ENCODE data around the gene FOXJ2.
A peak's percentile ranks its signal among the peaks of the same experiment; 100 is the strongest.
"Not testable (repeated sequence)": the region's sequence is repeated elsewhere in the genome, so short reads cannot be mapped to it uniquely, and the experiment has no call there.

Gene FOXJ2

GRCh38 chr12:8081251-8081920 lies 48.9 kb downstream of the FOXJ2 start:
- H3K4me3 ChIP-seq, result peak overlapping the region; percentile 89
- peak overlapping the region; percentile 94 for H3K27ac ChIP-seq
- no peak for DNase-seq (ENCODE audit: low read depth, low spot score)
- peak overlapping the region; percentile 92 for H3K9ac ChIP-seq (ENCODE audit: insufficient read length)
- H3K9me3 ChIP-seq (ENCODE audit: low read depth, low read length), result no peaks in the 10 kb centered on the region
- TF ChIP-seq POLR2AphosphoS5 (IDR thresholded peaks at IDR 0.05; ENCODE audit: borderline replicate concordance, low read depth, low read length), result no peak
- TF ChIP-seq EZH2 (IDR thresholded peaks at IDR 0.05), result no peak
- TF ChIP-seq FOXP2 (optimal IDR thresholded peaks at IDR 0.05; ENCODE audit: control extremely low read depth, extremely low read length, insufficient read depth), result no peak
- H3K36me3 ChIP-seq (ENCODE audit: insufficient read depth, low read length), result 0 out of 2 replicates have a peak, but pooled peaks cover 6% of the 10 kb centered on the region

- TF ChIP-seq POLR2AphosphoS5 (IDR thresholded peaks at IDR 0.05; ENCODE audit: borderline replicate concordance, low read depth, low read length), result no peak
- no peak for TF ChIP-seq EZH2 (IDR thresholded peaks at IDR 0.05)
- TF ChIP-seq FOXP2 (optimal IDR thresholded peaks at IDR 0.05; ENCODE audit: control extremely low read depth, extremely low read length, insufficient read depth), result no peak
- no peak for DNase-seq (ENCODE audit: low read depth, low spot score)
- peak overlapping the region; percentile 92 for H3K9ac ChIP-seq (ENCODE audit: insufficient read length)
- H3K9me3 ChIP-seq (ENCODE audit: low read depth, low read length), result no peaks in the 10 kb centered on the region
- H3K27ac ChIP-seq, result peak overlapping the region; percentile 94
- 0 out of 2 replicates have a peak, but pooled peaks cover 6% of the 10 kb centered on the region for H3K36me3 ChIP-seq (ENCODE audit: insufficient read depth, low read length)
- peak overlapping the region; percentile 89 for H3K4me3 ChIP-seq
Measured at GRCh38 chr12:8082808-8083100, 50.2 kb downstream of the FOXJ2 start.

- not testable (repeated sequence) for H3K36me3 ChIP-seq (ENCODE audit: insufficient read depth, low read length); DNase-seq (ENCODE audit: low read depth, low spot score); H3K4me3 ChIP-seq; H3K27ac ChIP-seq; H3K9ac ChIP-seq (ENCODE audit: insufficient read length); H3K9me3 ChIP-seq (ENCODE audit: low read depth, low read length)
Measured at GRCh38 chr12:8084351-8084750, 51.8 kb downstream of the FOXJ2 start.

- Histone ChIP-seq H3K27ac (no peak overlapping the region), H3K9me3 (ENCODE audit: low read depth, low read length) (no peaks in the 10 kb centered on the region), H3K4me3 (no peak overlapping the region), H3K9ac (ENCODE audit: insufficient read length) (no peak overlapping the region), H3K36me3 (ENCODE audit: insufficient read depth, low read length) (peaks cover 37% of the 10 kb centered on the region)
- no peak for TF ChIP-seq EZH2 (IDR thresholded peaks at IDR 0.05)
- TF ChIP-seq POLR2AphosphoS5 (IDR thresholded peaks at IDR 0.05; ENCODE audit: borderline replicate concordance, low read depth, low read length), result no peak
- no peak for TF ChIP-seq FOXP2 (optimal IDR thresholded peaks at IDR 0.05; ENCODE audit: control extremely low read depth, extremely low read length, insufficient read depth)
- no peak for DNase-seq (ENCODE audit: low read depth, low spot score)
Measured at GRCh38 chr12:8087666-8088065, 55.1 kb downstream of the FOXJ2 start.

GRCh38 chr12:8088574-8088973 lies 56.1 kb downstream of the FOXJ2 start:
- no peak for DNase-seq (ENCODE audit: low read depth, low spot score)
- no peak overlapping the region for H3K27ac ChIP-seq
- peaks cover 45% of the 10 kb centered on the region for H3K36me3 ChIP-seq (ENCODE audit: insufficient read depth, low read length)
- no peak overlapping the region for H3K4me3 ChIP-seq
- no peak for TF ChIP-seq FOXP2 (optimal IDR thresholded peaks at IDR 0.05; ENCODE audit: control extremely low read depth, extremely low read length, insufficient read depth)
- no peak for TF ChIP-seq POLR2AphosphoS5 (IDR thresholded peaks at IDR 0.05; ENCODE audit: borderline replicate concordance, low read depth, low read length)
- no peak for TF ChIP-seq EZH2 (IDR thresholded peaks at IDR 0.05)
- no peaks in the 10 kb centered on the region for H3K9me3 ChIP-seq (ENCODE audit: low read depth, low read length)
- H3K9ac ChIP-seq (ENCODE audit: insufficient read length), result no peak overlapping the region

GRCh38 chr12:8089277-8089676 lies 56.8 kb downstream of the FOXJ2 start:
- peaks cover 47% of the 10 kb centered on the region for H3K36me3 ChIP-seq (ENCODE audit: insufficient read depth, low read length)
- H3K27ac ChIP-seq, result not testable (repeated sequence)

GRCh38 chr12:8089716-8090115 lies 57.2 kb downstream of the FOXJ2 start:
- H3K9ac ChIP-seq (ENCODE audit: insufficient read length), result no peak overlapping the region
- no peaks in the 10 kb centered on the region for H3K9me3 ChIP-seq (ENCODE audit: low read depth, low read length)
- H3K36me3 ChIP-seq (ENCODE audit: insufficient read depth, low read length), result peaks cover 52% of the 10 kb centered on the region
- no peak overlapping the region for H3K27ac ChIP-seq
- no peak for TF ChIP-seq POLR2AphosphoS5 (IDR thresholded peaks at IDR 0.05; ENCODE audit: borderline replicate concordance, low read depth, low read length)
- no peak for TF ChIP-seq FOXP2 (optimal IDR thresholded peaks at IDR 0.05; ENCODE audit: control extremely low read depth, extremely low read length, insufficient read depth)
- TF ChIP-seq EZH2 (IDR thresholded peaks at IDR 0.05), result no peak
- no peak for DNase-seq (ENCODE audit: low read depth, low spot score)
- no peak overlapping the region for H3K4me3 ChIP-seq

More at GRCh38 chr12:8089277-8089676, 56.8 kb downstream of the FOXJ2 start:
- H3K9ac ChIP-seq (ENCODE audit: insufficient read length); H3K4me3 ChIP-seq; DNase-seq (ENCODE audit: low read depth, low spot score); H3K9me3 ChIP-seq (ENCODE audit: low read depth, low read length): not testable (repeated sequence)

- Histone ChIP-seq H3K9ac (ENCODE audit: insufficient read length) (no peak overlapping the region), H3K4me3 (no peak overlapping the region), H3K9me3 (ENCODE audit: low read depth, low read length) (no peaks in the 10 kb centered on the region), H3K27ac (no peak overlapping the region), H3K36me3 (ENCODE audit: insufficient read depth, low read length) (peaks cover 70% of the 10 kb centered on the region)
- DNase-seq (ENCODE audit: low read depth, low spot score), result no peak
- TF ChIP-seq EZH2 (IDR thresholded peaks at IDR 0.05) (no peak), FOXP2 (optimal IDR thresholded peaks at IDR 0.05; ENCODE audit: control extremely low read depth, extremely low read length, insufficient read depth) (no peak), POLR2AphosphoS5 (IDR thresholded peaks at IDR 0.05; ENCODE audit: borderline replicate concordance, low read depth, low read length) (no peak)
Measured at GRCh38 chr12:8093291-8093690, 60.8 kb downstream of the FOXJ2 start.

GRCh38 chr12:8096281-8096915 lies 63.9 kb downstream of the FOXJ2 start:
- Histone ChIP-seq H3K9me3 (ENCODE audit: low read depth, low read length) (no peaks in the 10 kb centered on the region), H3K4me3 (no peak overlapping the region), H3K36me3 (ENCODE audit: insufficient read depth, low read length) (peaks cover 55% of the 10 kb centered on the region), H3K27ac (no peak overlapping the region), H3K9ac (ENCODE audit: insufficient read length) (no peak overlapping the region)
- no peak for DNase-seq (ENCODE audit: low read depth, low spot score)
- TF ChIP-seq FOXP2 (optimal IDR thresholded peaks at IDR 0.05; ENCODE audit: control extremely low read depth, extremely low read length, insufficient read depth), result no peak
- TF ChIP-seq POLR2AphosphoS5 (IDR thresholded peaks at IDR 0.05; ENCODE audit: borderline replicate concordance, low read depth, low read length), result no peak
- TF ChIP-seq EZH2 (IDR thresholded peaks at IDR 0.05), result no peak

Measured in SK-N-MC (cell line).